B cell (primary cell): ENCODE data around the gene SALL1.

Source experiments
- CTCF ChIP-seq: fragments of 200-600 bp; IDR thresholded peaks from one replicate; pipeline ENCODE4 v1.8.0; 2022; ENCODE audit warnings: antibody characterized with exemption, mild to moderate bottlenecking
- EZH2 ChIP-seq: IDR thresholded peaks from 2 replicates; pipeline ENCODE4 v1.6.1; 2012; ENCODE audit warnings: borderline replicate concordance, low read depth, mild to moderate bottlenecking, moderate library complexity, low read length; ENCODE audit not compliant: insufficient read depth, poor library complexity, severe bottlenecking

- TF ChIP-seq EZH2 (no peak), CTCF (no peak)
Measured at GRCh38 chr16:51125992-51126391, 25.1 kb downstream of the SALL1 start.
